ENCODE measurements around the gene RHOXF2.

- TF ChIP-seq, protein P1, sequence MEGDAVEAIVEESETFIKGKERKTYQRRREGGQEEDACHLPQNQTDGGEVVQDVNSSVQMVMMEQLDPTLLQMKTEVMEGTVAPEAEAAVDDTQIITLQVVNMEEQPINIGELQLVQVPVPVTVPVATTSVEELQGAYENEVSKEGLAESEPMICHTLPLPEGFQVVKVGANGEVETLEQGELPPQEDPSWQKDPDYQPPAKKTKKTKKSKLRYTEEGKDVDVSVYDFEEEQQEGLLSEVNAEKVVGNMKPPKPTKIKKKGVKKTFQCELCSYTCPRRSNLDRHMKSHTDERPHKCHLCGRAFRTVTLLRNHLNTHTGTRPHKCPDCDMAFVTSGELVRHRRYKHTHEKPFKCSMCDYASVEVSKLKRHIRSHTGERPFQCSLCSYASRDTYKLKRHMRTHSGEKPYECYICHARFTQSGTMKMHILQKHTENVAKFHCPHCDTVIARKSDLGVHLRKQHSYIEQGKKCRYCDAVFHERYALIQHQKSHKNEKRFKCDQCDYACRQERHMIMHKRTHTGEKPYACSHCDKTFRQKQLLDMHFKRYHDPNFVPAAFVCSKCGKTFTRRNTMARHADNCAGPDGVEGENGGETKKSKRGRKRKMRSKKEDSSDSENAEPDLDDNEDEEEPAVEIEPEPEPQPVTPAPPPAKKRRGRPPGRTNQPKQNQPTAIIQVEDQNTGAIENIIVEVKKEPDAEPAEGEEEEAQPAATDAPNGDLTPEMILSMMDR (IDR thresholded peaks at IDR 0.05), result no peak
- TF ChIP-seq POLR2A (IDR thresholded peaks at IDR 0.05), result no peak
These were observed 10.9 kb upstream of the RHOXF2 start for GRCh38 chrX:120147537-120147936.
